Endodermal cell (in vitro differentiated cells): ENCODE measurements around the gene CAMK4. TPM values are rescaled to one million over a fixed set of nuclear protein-coding genes. Genes with fewer than 3 reads are reported as not detected.

ENCODE experiments used
- DNase-seq: peaks from one replicate; pipeline ENCODE4 v3.0.0-alpha.2; 2017
- H3K27ac ChIP-seq: 2 replicates; pipeline ENCODE4 v1.5.1; 2013; ENCODE audit warnings: mild to moderate bottlenecking, low read depth, low read length, moderate library complexity
- H3K27me3 ChIP-seq: 2 replicates; pipeline ENCODE4 v1.6.1; 2013; ENCODE audit warnings: mild to moderate bottlenecking, low read length, moderate library complexity; ENCODE audit not compliant: insufficient read depth, control insufficient read depth, poor library complexity, severe bottlenecking
- H3K36me3 ChIP-seq: 2 replicates; pipeline ENCODE4 v1.7.0; 2013; ENCODE audit warnings: mild to moderate bottlenecking, low read length, moderate library complexity; ENCODE audit not compliant: control insufficient read depth, insufficient read depth
- H3K4me1 ChIP-seq: one replicate; pipeline ENCODE4 v1.7.0; 2013; ENCODE audit warnings: low read length; ENCODE audit not compliant: control insufficient read depth, insufficient read depth
- H3K4me3 ChIP-seq: 2 replicates; pipeline ENCODE4 v1.5.1; 2013; ENCODE audit warnings: mild to moderate bottlenecking, low read length, moderate library complexity
- H3K9ac ChIP-seq: 2 replicates; pipeline ENCODE4 v1.6.1; 2013; ENCODE audit warnings: mild to moderate bottlenecking, low read length, moderate library complexity; ENCODE audit not compliant: poor library complexity, severe bottlenecking; ENCODE audit errors: extremely low read depth
- H3K9me3 ChIP-seq: 2 replicates; pipeline ENCODE4 v1.6.1; 2013; ENCODE audit warnings: mild to moderate bottlenecking, low read length, moderate library complexity; ENCODE audit not compliant: control insufficient read depth
- H3K27ac Mint-ChIP-seq: 2 replicates; pipeline ENCODE4 v1.8.0; 2020; ENCODE audit warnings: mixed read lengths
- H3K27me3 Mint-ChIP-seq: 2 replicates; pipeline ENCODE4 v1.8.0; 2021; ENCODE audit warnings: mild to moderate bottlenecking, mixed read lengths; ENCODE audit not compliant: insufficient read depth
- H3K36me3 Mint-ChIP-seq: 2 replicates; pipeline ENCODE4 v1.8.0; 2020; ENCODE audit warnings: low read depth, mixed read lengths
- H3K4me1 Mint-ChIP-seq: 2 replicates; pipeline ENCODE4 v1.8.0; 2020; ENCODE audit warnings: mixed read lengths
- H3K4me3 Mint-ChIP-seq: 2 replicates; pipeline ENCODE4 v1.8.0; 2020; ENCODE audit warnings: mild to moderate bottlenecking, moderate library complexity, mixed read lengths
- H3K9me3 Mint-ChIP-seq: 2 replicates; pipeline ENCODE4 v1.8.0; 2020; ENCODE audit warnings: mild to moderate bottlenecking, mixed read lengths
- WGBS, 2 experiments: methylation state at CpG; one replicate each; pipeline versions ENCODE4 v1.1.5 to v1.1.7; 2013; ENCODE audit warnings: missing lambda C conversion rate in 2 of 2, mixed read lengths in 1 of 2; ENCODE audit not compliant: insufficient coverage in 1 of 2, insufficient read length in 1 of 2; 5-methylcytosine and 5-hydroxymethylcytosine counted together
- total RNA-seq, 2 donors: library from RNA; stranded (reverse); fragmentation: NEBNext Ultra II Directional in 1 of 2; extraction: Animal tissue kit (Norgen Biotek cat#: 25700) in 1 of 2; gene quantifications; 2 replicates in 1 of 2; 3 replicates in 1 of 2; pipeline ENCODE4 v1.2.1, GENCODE V29; 2021
- TF ChIP-seq, protein P1 (sequence below): fragments of 200-600 bp; sonication (generic); conservative IDR thresholded peaks from 2 replicates; pipeline ENCODE4 v1.5.0; 2021; ENCODE audit warnings: antibody characterized with exemption, mild to moderate bottlenecking

CAMK4 gene
- total RNA-seq, 2 donors from 2014 or later, result 2.8 to 3.9 TPM

DNA sequence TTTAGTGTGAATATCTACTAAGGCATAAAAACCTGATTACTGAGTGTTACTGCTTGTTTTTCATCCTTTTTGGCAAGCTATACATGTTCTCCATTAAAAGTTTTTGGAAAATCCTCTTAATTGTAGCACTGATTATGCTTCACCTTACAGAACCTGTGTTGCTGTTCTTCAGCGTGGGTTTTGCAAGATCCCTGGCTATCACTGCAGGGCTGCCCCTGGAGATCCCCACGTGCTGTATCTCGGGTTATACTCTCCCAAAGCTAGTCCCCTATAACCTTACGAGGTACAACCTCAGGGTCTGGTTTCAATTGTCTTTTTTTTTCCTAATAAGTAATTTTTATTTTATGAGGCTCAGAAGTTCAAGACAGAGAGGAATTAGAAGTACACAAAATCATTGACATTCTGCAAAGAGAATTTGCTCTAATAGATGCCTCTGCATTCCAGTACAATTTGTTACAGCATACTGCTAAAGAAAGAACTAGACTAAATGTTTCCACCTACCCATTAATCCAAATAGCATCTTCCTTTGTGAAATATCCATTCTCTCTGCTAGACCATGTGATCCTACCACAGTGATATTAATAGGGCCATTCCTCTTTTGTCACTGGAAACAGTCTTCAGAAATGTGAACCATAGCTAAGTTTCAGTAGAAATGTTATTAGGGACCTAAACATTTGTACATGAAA, 25.8 kb upstream of the CAMK4 start:
- H3K4me1 ChIP-seq, result no peaks in the 10 kb centered on the region
- no peaks in the 10 kb centered on the region for H3K4me1 Mint-ChIP-seq
- H3K4me3 Mint-ChIP-seq, result no peak overlapping the region
- no peak overlapping the region for H3K27ac Mint-ChIP-seq
- H3K9me3 ChIP-seq, result no peaks in the 10 kb centered on the region
- no peak for DNase-seq
- no peaks in the 10 kb centered on the region for H3K27me3 Mint-ChIP-seq
- H3K9me3 Mint-ChIP-seq, result no peaks in the 10 kb centered on the region
- no peaks in the 10 kb centered on the region for H3K36me3 Mint-ChIP-seq
- no peak overlapping the region for H3K4me3 ChIP-seq
- WGBS, 2 experiments, result 85 to 100% methylated on average over 1 to 4 of the region's 4 CpGs
- H3K27me3 ChIP-seq, result no peaks in the 10 kb centered on the region
- H3K36me3 ChIP-seq, result no peaks in the 10 kb centered on the region
- TF ChIP-seq, protein P1, sequence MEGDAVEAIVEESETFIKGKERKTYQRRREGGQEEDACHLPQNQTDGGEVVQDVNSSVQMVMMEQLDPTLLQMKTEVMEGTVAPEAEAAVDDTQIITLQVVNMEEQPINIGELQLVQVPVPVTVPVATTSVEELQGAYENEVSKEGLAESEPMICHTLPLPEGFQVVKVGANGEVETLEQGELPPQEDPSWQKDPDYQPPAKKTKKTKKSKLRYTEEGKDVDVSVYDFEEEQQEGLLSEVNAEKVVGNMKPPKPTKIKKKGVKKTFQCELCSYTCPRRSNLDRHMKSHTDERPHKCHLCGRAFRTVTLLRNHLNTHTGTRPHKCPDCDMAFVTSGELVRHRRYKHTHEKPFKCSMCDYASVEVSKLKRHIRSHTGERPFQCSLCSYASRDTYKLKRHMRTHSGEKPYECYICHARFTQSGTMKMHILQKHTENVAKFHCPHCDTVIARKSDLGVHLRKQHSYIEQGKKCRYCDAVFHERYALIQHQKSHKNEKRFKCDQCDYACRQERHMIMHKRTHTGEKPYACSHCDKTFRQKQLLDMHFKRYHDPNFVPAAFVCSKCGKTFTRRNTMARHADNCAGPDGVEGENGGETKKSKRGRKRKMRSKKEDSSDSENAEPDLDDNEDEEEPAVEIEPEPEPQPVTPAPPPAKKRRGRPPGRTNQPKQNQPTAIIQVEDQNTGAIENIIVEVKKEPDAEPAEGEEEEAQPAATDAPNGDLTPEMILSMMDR, result no peak
- H3K27ac ChIP-seq, result no peak overlapping the region
- no peak overlapping the region for H3K9ac ChIP-seq

DNA sequence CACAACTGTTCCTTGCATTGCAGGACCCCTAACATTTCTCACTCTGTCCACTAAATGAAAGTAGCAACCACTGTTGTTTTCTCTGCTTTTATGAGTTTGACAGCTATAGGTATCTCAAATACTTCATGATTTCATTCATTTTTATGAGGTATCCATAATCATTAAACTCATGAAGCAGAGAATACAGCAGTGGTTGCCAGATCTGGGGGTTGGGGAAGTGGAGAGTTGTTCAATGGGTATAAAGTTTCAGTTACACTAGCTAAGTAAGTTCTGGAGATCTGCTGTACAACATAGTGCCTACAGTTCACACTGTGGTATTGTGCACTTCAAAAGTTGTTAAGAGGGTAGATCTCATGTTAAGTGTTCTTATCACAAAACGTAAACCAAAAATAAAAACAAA, 23.4 kb upstream of the CAMK4 start:
- TF ChIP-seq, protein P1, result no peak
- Mint-ChIP-seq H3K4me1 (no peaks in the 10 kb centered on the region), H3K9me3 (no peaks in the 10 kb centered on the region), H3K27ac (no peak overlapping the region), H3K4me3 (no peak overlapping the region), H3K36me3 (no peaks in the 10 kb centered on the region), H3K27me3 (no peaks in the 10 kb centered on the region)
- Histone ChIP-seq H3K4me1 (no peaks in the 10 kb centered on the region), H3K9ac (no peak overlapping the region), H3K27me3 (no peaks in the 10 kb centered on the region), H3K27ac (no peak overlapping the region), H3K36me3 (no peaks in the 10 kb centered on the region), H3K9me3 (no peaks in the 10 kb centered on the region), H3K4me3 (no peak overlapping the region)
- 100% methylated on average over 1 of the region's 1 CpG; no CpG with 5 or more reads in 1 of the 2 experiments for WGBS, 2 experiments
- no peak for DNase-seq

DNA sequence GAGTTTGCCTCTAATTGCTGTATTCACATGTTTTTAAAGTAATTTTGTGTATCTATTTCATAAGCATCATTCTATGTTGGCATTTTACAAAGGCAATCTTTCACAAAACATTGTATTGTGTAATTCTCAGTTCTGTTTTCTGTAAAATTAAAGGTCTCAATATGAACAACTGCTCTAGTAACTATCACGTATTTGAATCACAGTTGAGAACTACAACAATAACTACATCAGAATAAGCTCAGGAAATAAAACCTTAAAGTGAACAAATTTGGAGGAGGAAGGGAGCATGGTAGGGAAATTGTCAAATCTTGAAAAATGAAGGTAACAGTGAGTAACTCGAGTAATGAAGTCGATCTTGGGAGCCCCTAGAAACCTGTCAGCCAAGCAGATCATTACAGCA, 22.5 kb upstream of the CAMK4 start:
- Histone ChIP-seq H3K9me3 (no peaks in the 10 kb centered on the region), H3K9ac (no peak overlapping the region), H3K27ac (no peak overlapping the region), H3K4me1 (no peaks in the 10 kb centered on the region), H3K4me3 (no peak overlapping the region), H3K36me3 (no peaks in the 10 kb centered on the region), H3K27me3 (no peaks in the 10 kb centered on the region)
- no peak for DNase-seq
- H3K27ac Mint-ChIP-seq, result no peak overlapping the region
- no peak overlapping the region for H3K4me3 Mint-ChIP-seq
- no peaks in the 10 kb centered on the region for H3K36me3 Mint-ChIP-seq
- H3K27me3 Mint-ChIP-seq, result no peaks in the 10 kb centered on the region
- H3K9me3 Mint-ChIP-seq, result no peaks in the 10 kb centered on the region
- WGBS, 2 experiments, result 70 to 84% methylated on average over 2 to 3 of the region's 3 CpGs
- no peaks in the 10 kb centered on the region for H3K4me1 Mint-ChIP-seq
- TF ChIP-seq, protein P1, result no peak
